HEK293 (cell line): Measurements from ENCODE around the gene CMTM4.

Source experiments
- CTCF ChIA-PET: fragments of 350-600 bp; formaldehyde crosslinking; extraction: SDS; loops from one replicate; lab custom pipeline; 2021; ENCODE audit warnings: antibody characterized with exemption; lab: Yijun Ruan, JAX
- POLR2A ChIA-PET: fragments of 300-600 bp; formaldehyde crosslinking; extraction: SDS; loops from one replicate; lab custom pipeline; 2020; ENCODE audit warnings: antibody characterized with exemption, inconsistent platforms; lab: Yijun Ruan, JAX
- H3K27ac ChIP-seq: fragments of 200-500 bp; sonication (Bioruptor generic); 2 replicates; pipeline ENCODE4 v1.5.1; 2014; ENCODE audit warnings: low read depth, low read length, control low read depth, inconsistent platforms; ENCODE audit errors: extremely low read depth
- H3K36me3 ChIP-seq, 2 experiments: fragments of 200-500 bp in 1 of 2; sonication (Bioruptor generic) in 1 of 2; 1 replicate in 1 of 2; 2 replicates in 1 of 2; pipeline ENCODE4 v1.5.1; 2014 to 2017; ENCODE audit warnings: inconsistent platforms in 2 of 2, low read length in 2 of 2; ENCODE audit not compliant: control insufficient read depth in 2 of 2, insufficient read depth in 1 of 2
- H3K4me1 ChIP-seq: fragments of 200-500 bp; sonication (Bioruptor generic); 2 replicates; pipeline ENCODE4 v1.5.1; 2014; ENCODE audit warnings: mild to moderate bottlenecking, low read length, inconsistent platforms; ENCODE audit not compliant: control insufficient read depth, insufficient read depth
- H3K4me3 ChIP-seq: 2 replicates; pipeline ENCODE4 v1.5.1; 2011; ENCODE audit warnings: low read depth, mild to moderate bottlenecking, control low read depth, low read length, moderate library complexity
- H3K9me3 ChIP-seq: fragments of 200-500 bp; sonication (Bioruptor generic); 2 replicates; pipeline ENCODE4 v1.5.1; 2014; ENCODE audit warnings: low read depth, low read length, inconsistent platforms; ENCODE audit not compliant: control insufficient read depth, insufficient read depth
- ZNF157 ChIP-seq: fragments of 450-650 bp; formaldehyde crosslinking; IDR thresholded peaks from 2 replicates; pipeline ENCODE4 v1.5.1; 2016; ENCODE audit warnings: missing biosample characterization, missing genetic modification characterization
- ZNF202 ChIP-seq: fragments of 450-650 bp; formaldehyde crosslinking; IDR thresholded peaks from 2 replicates; pipeline ENCODE4 v1.5.1; 2016; ENCODE audit warnings: missing biosample characterization, missing genetic modification characterization, borderline replicate concordance
- ZNF335 ChIP-seq: fragments of 450-650 bp; formaldehyde crosslinking; conservative IDR thresholded peaks from 2 replicates; pipeline ENCODE4 v1.5.1; 2016; ENCODE audit warnings: missing biosample characterization, missing genetic modification characterization
- ZNF366 ChIP-seq: fragments of 450-650 bp; formaldehyde crosslinking; conservative IDR thresholded peaks from 2 replicates; pipeline ENCODE4 v1.5.1; 2016; ENCODE audit warnings: missing biosample characterization, missing genetic modification characterization
- ZNF548 ChIP-seq: fragments of 450-650 bp; formaldehyde crosslinking; IDR thresholded peaks from 2 replicates; pipeline ENCODE4 v1.5.1; 2016; ENCODE audit warnings: missing biosample characterization, missing genetic modification characterization
- ZNF660 ChIP-seq: fragments of 450-650 bp; IDR thresholded peaks from 2 replicates; pipeline ENCODE4 v1.5.1; 2018; ENCODE audit warnings: missing biosample characterization, mild to moderate bottlenecking, missing genetic modification characterization
- ZXDB ChIP-seq: fragments of 450-650 bp; formaldehyde crosslinking; IDR thresholded peaks from 2 replicates; pipeline ENCODE4 v1.5.1; 2016; ENCODE audit warnings: missing biosample characterization, missing genetic modification characterization
- TF ChIP-seq, protein P1 (sequence below): fragments of 450-650 bp; formaldehyde crosslinking; conservative IDR thresholded peaks from 2 replicates; pipeline ENCODE4 v1.5.1; 2016; ENCODE audit warnings: low read depth, missing biosample characterization, missing genetic modification characterization
- TF ChIP-seq, protein P2 (sequence below): fragments of 450-650 bp; formaldehyde crosslinking; IDR thresholded peaks from 2 replicates; pipeline ENCODE4 v1.5.1; 2016; ENCODE audit warnings: missing biosample characterization, missing genetic modification characterization
- TF ChIP-seq, protein P3 (sequence below): fragments of 450-650 bp; formaldehyde crosslinking; conservative IDR thresholded peaks from 2 replicates; pipeline ENCODE4 v1.5.1; 2016; ENCODE audit warnings: low read depth, missing biosample characterization, missing genetic modification characterization
- TF ChIP-seq, protein P4 (sequence below): fragments of 450-650 bp; formaldehyde crosslinking; IDR thresholded peaks from 2 replicates; pipeline ENCODE4 v1.5.1; 2016; ENCODE audit warnings: missing biosample characterization, missing genetic modification characterization, borderline replicate concordance
- TF ChIP-seq, protein P5 (sequence below): fragments of 450-650 bp; formaldehyde crosslinking; IDR thresholded peaks from 2 replicates; pipeline ENCODE4 v1.5.1; 2016; ENCODE audit warnings: missing biosample characterization, missing genetic modification characterization

The CMTM4 gene

DNA sequence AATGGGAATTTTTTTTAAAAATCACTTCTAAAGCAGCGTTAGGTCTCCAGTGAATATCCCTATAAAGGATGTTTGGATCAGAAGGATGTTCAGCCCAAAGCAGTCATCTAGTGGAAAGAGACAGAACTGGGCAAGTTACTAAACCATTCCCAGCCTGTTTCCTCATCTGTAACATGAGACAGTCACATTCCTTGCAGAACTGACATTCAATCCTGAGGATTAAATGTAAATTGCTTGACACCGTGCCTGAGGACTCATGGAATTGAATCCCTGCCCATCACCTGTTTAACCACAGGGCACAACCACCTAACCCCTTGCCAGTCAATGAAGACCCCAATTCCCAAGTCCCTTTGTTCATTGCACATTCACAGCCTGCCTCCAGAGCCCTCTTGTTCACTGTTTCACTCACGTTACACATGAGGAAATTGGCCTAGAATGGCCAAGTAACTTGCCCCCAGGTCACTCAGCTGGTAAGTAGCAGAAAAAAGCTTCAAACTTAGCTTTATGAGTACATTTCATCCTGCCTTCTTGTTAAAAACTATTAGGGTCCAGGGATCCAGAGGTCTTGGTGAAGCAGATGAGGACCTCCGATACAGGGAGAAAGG, 115.8 kb downstream of the CMTM4 start (continued):
- TF ChIP-seq ZXDB (tag by site-specific recombination) (peak; percentile 46; the same call in 1 of the 2 replicates), ZNF660 (tag by site-specific recombination) (0 out of 2 replicates have a peak, but pooled peaks have one; percentile 39), ZNF335 (tag by site-specific recombination) (peak; percentile 30), ZNF366 (0 out of 2 replicates have a peak, but pooled peaks have one; percentile 31)
- TF ChIP-seq, protein P1, sequence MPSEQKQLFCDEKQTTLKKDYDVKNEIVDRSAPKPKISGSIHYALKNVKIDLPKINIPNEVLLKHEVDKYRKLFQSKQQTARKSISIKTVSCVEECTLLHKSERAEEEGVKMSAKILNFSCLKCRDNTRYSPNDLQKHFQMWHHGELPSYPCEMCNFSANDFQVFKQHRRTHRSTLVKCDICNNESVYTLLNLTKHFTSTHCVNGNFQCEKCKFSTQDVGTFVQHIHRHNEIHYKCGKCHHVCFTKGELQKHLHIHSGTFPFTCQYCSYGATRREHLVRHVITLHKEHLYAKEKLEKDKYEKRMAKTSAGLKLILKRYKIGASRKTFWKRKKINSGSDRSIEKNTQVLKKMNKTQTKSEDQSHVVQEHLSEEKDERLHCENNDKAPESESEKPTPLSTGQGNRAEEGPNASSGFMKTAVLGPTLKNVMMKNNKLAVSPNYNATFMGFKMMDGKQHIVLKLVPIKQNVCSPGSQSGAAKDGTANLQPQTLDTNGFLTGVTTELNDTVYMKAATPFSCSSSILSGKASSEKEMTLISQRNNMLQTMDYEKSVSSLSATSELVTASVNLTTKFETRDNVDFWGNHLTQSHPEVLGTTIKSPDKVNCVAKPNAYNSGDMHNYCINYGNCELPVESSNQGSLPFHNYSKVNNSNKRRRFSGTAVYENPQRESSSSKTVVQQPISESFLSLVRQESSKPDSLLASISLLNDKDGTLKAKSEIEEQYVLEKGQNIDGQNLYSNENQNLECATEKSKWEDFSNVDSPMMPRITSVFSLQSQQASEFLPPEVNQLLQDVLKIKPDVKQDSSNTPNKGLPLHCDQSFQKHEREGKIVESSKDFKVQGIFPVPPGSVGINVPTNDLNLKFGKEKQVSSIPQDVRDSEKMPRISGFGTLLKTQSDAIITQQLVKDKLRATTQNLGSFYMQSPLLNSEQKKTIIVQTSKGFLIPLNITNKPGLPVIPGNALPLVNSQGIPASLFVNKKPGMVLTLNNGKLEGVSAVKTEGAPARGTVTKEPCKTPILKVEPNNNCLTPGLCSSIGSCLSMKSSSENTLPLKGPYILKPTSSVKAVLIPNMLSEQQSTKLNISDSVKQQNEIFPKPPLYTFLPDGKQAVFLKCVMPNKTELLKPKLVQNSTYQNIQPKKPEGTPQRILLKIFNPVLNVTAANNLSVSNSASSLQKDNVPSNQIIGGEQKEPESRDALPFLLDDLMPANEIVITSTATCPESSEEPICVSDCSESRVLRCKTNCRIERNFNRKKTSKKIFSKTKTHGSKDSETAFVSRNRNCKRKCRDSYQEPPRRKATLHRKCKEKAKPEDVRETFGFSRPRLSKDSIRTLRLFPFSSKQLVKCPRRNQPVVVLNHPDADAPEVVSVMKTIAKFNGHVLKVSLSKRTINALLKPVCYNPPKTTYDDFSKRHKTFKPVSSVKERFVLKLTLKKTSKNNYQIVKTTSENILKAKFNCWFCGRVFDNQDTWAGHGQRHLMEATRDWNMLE = no peak
- TF ChIP-seq, protein P2, sequence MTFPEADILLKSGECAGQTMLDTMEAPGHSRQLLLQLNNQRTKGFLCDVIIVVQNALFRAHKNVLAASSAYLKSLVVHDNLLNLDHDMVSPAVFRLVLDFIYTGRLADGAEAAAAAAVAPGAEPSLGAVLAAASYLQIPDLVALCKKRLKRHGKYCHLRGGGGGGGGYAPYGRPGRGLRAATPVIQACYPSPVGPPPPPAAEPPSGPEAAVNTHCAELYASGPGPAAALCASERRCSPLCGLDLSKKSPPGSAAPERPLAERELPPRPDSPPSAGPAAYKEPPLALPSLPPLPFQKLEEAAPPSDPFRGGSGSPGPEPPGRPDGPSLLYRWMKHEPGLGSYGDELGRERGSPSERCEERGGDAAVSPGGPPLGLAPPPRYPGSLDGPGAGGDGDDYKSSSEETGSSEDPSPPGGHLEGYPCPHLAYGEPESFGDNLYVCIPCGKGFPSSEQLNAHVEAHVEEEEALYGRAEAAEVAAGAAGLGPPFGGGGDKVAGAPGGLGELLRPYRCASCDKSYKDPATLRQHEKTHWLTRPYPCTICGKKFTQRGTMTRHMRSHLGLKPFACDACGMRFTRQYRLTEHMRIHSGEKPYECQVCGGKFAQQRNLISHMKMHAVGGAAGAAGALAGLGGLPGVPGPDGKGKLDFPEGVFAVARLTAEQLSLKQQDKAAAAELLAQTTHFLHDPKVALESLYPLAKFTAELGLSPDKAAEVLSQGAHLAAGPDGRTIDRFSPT (tag by site-specific recombination) = peak; percentile 69

DNA sequence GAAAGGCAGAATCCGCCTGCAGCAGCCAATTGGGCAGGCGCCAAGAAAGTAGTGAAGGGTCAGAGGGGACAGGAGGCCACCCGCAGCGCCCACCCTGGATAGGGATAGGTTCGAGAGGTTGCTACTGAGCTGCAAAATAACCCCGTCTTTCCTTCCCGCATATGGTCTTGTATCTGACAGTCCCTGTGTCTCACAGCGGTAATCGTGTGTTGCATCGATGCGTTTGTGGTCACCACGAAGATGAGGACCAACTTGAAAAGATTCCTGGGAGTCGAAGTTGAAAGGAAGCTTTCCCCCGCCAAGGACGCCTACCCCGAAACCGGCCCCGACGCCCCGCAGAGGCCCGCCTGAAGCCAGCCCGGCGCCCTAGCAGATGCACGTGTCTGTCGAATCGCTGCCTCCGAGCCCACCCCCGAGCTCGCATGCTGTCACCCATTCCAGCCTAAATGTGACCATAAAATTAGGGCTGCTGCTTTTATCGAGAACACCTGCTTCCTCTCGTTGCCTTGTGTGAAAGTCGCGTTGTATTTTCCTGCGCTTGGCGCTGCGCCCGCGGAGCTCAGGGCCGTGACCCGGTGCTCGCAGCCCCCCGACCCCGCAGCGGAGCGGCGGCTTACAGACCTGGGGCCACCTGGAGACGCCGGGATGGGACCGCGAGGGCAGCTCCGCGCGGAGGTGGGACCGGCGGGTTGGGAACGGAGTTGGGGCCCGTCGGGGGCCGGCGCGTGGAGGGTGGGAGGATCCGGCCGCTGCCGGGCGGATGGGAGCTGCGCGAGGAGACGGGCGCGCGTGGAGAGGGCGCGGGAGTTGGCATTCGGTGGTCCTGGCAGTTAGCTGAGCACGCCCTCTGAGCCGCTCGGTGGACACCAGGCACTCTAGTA, 117.7 kb downstream of the CMTM4 start, which contains the start of gene CMTM2:
Gene CMTM2, plus strand, starts transcription at position 813 of the 881 bp plus-strand sequence. CDS start 145 bp downstream, outside the sequence.
- H3K4me3 ChIP-seq = no peak within 1 kb of the TSS

DNA sequence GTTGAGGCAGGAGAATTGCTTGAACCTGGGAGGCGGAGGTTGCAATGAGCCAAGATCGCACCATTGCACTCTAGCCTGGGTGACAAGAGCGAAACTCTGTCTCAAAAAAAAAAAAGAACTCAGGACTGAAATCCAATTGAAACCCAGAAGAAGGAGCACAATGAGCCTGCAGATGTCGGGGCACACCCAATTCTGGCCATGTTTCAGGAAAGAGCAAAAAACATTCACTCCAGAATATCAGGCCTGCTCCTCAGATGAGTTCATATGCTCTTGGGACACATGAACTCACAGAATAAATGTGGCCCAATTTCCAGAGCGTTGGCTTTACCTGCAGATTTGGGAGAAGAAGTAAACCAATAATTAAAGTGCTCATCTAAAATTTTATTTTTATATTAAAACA, 120.2 kb downstream of the CMTM4 start:
- Histone ChIP-seq H3K4me3 (no peak overlapping the region), H3K4me1 (peaks cover 12% of the 10 kb centered on the region), H3K36me3 (no peaks in the 10 kb centered on the region), H3K27ac (no peak overlapping the region), H3K9me3 (no peaks in the 10 kb centered on the region)
- ChIA-PET POLR2A (no interaction called here), CTCF (interaction anchor here (0.6 to 1.2 kb wide), 2 partner anchors 175 to 1146 kb away, joined by 3 read pairs; partner anchors contain the start of gene DYNC1LI2)
- TF ChIP-seq ZNF548 (tag by site-specific recombination) (no peak), ZNF157 (tag by site-specific recombination) (no peak)
- TF ChIP-seq, protein P3, sequence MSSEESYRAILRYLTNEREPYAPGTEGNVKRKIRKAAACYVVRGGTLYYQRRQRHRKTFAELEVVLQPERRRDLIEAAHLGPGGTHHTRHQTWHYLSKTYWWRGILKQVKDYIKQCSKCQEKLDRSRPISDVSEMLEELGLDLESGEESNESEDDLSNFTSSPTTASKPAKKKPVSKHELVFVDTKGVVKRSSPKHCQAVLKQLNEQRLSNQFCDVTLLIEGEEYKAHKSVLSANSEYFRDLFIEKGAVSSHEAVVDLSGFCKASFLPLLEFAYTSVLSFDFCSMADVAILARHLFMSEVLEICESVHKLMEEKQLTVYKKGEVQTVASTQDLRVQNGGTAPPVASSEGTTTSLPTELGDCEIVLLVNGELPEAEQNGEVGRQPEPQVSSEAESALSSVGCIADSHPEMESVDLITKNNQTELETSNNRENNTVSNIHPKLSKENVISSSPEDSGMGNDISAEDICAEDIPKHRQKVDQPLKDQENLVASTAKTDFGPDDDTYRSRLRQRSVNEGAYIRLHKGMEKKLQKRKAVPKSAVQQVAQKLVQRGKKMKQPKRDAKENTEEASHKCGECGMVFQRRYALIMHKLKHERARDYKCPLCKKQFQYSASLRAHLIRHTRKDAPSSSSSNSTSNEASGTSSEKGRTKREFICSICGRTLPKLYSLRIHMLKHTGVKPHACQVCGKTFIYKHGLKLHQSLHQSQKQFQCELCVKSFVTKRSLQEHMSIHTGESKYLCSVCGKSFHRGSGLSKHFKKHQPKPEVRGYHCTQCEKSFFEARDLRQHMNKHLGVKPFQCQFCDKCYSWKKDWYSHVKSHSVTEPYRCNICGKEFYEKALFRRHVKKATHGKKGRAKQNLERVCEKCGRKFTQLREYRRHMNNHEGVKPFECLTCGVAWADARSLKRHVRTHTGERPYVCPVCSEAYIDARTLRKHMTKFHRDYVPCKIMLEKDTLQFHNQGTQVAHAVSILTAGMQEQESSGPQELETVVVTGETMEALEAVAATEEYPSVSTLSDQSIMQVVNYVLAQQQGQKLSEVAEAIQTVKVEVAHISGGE (tag by site-specific recombination) = no peak
- TF ChIP-seq, protein P4, sequence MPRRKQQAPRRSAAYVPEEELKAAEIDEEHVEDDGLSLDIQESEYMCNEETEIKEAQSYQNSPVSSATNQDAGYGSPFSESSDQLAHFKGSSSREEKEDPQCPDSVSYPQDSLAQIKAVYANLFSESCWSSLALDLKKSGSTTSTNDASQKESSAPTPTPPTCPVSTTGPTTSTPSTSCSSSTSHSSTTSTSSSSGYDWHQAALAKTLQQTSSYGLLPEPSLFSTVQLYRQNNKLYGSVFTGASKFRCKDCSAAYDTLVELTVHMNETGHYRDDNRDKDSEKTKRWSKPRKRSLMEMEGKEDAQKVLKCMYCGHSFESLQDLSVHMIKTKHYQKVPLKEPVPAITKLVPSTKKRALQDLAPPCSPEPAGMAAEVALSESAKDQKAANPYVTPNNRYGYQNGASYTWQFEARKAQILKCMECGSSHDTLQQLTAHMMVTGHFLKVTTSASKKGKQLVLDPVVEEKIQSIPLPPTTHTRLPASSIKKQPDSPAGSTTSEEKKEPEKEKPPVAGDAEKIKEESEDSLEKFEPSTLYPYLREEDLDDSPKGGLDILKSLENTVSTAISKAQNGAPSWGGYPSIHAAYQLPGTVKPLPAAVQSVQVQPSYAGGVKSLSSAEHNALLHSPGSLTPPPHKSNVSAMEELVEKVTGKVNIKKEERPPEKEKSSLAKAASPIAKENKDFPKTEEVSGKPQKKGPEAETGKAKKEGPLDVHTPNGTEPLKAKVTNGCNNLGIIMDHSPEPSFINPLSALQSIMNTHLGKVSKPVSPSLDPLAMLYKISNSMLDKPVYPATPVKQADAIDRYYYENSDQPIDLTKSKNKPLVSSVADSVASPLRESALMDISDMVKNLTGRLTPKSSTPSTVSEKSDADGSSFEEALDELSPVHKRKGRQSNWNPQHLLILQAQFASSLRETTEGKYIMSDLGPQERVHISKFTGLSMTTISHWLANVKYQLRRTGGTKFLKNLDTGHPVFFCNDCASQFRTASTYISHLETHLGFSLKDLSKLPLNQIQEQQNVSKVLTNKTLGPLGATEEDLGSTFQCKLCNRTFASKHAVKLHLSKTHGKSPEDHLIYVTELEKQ (tag by site-specific recombination) = no peak

More for the DNA sequence above, 117.7 kb downstream of the CMTM4 start, which contains the start of gene CMTM2:
- ChIA-PET CTCF (interaction anchor here (0.6 to 1.6 kb wide), 3 partner anchors 17 to 570 kb away, joined by 3 to 5 read pairs (median 3); no protein-coding TSS in a partner anchor), POLR2A (interaction anchor here (1.1 kb wide), 1 partner anchor 9 kb away, joined by 4 read pairs; no protein-coding TSS in a partner anchor)
- Histone ChIP-seq H3K36me3 (no peaks in the 10 kb centered on the region), H3K9me3 (no peaks in the 10 kb centered on the region)
- TF ChIP-seq, protein P5, sequence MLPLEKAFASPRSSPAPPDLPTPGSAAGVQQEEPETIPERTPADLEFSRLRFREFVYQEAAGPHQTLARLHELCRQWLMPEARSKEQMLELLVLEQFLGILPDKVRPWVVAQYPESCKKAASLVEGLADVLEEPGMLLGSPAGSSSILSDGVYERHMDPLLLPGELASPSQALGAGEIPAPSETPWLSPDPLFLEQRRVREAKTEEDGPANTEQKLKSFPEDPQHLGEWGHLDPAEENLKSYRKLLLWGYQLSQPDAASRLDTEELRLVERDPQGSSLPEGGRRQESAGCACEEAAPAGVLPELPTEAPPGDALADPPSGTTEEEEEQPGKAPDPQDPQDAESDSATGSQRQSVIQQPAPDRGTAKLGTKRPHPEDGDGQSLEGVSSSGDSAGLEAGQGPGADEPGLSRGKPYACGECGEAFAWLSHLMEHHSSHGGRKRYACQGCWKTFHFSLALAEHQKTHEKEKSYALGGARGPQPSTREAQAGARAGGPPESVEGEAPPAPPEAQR (tag by site-specific recombination) = no peak
- no peak for TF ChIP-seq ZNF202
- TF ChIP-seq, all 188 proteins: peak for 0
- no peak within 1 kb of the TSS for H3K27ac ChIP-seq
- H3K4me1 ChIP-seq = peaks cover 12% of the 10 kb centered on the region
